ENCODE results near the gene DEGS1.

Gene DEGS1

GRCh38 chr1:224216382-224216781 is 33.3 kb downstream of the DEGS1 start:
- no peak for DNase-seq

GRCh38 chr1:224217655-224218623 is 34.9 kb downstream of the DEGS1 start:
- DNase-seq = peak; percentile 38 to 82

DNA sequence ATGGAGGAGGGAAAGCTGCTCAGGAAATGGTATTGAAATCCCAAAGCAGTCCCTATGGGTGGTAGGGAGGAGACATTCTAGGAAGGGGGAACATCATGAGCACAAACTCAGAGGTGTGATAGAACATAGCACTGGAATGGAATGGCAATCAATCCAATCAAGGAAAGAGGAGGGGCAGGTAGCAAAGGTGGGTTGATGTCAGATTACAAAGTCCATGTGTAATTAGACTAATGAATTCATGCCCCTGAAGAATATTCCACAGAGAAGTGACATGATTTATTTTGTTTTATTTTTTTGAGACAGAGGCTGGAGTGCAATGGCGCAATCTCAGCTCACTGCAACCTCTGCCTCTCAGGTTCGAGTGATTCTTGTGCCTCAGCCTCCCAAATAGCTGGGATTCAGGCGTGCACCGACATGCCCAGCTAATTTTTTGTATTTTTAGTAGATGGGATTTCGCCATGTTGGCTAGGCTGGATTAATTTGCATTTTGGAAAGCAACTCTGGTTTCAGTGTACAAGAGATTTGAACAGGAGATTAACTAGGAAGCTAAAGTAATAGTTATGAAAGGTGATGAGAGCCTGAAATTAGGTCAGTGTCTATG is 36.1 kb downstream of the DEGS1 start:
- DNase-seq = no peak

DNA sequence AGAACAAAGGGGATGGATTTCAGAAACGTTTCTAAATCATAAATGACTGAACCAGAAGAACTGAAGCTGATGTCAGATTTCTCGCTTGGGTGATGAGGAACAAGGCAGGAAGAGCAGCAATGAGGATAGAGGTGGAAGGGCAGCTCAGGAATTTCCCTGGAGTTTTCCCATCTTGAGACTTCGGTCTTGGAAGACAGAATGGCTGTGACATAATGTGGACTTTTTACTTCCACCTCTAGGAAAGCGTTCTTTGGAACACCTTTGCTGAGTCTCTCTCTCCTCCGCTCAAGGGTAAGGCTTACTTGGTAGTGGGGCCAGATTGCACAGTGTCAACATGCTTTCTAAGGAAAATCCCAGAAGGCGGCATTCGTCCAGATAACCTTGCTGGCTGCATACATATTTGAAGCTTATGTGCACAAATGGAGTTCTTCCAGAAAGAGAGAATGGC is 36.6 kb downstream of the DEGS1 start:
- no peak for DNase-seq

DNA sequence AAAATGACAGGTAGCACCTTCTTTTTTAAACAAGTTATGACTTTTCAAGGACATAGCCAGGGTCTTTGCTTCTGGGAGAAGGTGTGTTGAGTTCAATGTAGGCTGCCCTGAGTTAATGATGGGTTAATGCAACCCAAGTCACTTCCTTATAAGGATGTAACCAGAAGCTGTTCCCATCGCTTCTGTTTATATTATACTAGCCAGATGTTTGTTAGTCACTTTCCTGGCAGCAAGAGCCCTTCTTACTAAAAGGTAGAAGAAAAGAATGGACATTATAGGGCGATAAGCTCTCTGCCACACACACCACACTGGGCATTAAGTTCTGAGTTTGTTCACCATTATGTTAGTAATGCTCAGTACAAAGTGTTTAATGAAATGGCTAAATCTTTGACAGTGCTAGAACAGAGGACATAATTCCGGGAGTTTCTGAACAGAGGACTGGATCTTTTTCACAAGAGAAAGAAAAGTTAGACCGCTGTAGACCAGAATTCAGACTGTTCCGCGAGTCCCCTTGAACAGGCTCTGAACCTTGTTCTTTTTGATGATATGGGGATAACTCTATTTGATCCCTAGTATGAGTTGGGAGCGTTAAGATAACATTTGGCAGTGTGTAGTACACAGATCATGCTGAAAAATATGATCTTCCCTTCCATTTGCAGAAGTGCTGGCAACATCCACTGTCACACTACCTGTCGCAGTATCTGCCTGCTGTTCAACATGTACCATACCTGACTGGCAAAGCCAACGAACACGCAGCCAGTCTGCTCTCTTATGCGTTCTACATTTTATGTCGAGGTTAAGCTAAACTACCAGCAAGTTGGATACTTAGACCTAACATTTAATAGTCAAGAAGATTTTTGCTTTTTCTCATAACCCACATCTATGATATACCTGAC is 41.0 kb downstream of the DEGS1 start:
- DNase-seq = peak in 1 of 2 donors; percentile 25

DNA sequence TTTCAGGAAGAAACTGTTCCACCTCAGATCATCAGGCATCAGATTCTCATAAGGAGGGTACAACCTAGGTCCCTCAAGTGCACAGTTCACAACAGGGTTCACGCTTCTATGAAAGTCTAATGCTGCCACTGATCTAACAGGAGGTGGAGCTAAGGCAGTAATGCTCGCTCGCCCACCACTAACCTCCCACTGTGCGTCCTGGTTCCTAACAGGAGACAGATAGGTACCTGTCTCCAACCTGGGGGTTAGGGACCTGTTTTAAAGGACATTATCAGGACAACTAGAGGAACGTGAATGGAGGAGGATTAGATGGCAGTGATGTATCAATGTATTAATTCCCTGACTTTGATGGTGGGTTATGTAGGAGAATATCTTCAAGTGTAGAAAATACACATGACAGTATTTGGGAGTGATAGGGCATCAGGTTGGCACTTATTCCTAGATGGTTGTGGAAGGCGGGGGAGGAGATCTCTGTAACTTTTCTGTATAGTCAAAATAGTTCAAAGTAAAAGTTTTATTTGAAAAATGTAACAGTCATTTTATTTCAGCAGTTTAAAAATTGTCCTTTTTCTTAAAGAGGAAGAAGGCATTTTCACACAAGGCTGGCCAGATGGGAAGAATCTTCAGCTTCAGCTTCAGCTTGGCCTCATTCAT is 43.9 kb downstream of the DEGS1 start:
- DNase-seq = no peak

- DNase-seq = no peak
Measured at GRCh38 chr1:224234017-224234416, 51.0 kb downstream of the DEGS1 start.

- no peak for DNase-seq
Measured at GRCh38 chr1:224235813-224236493, 52.9 kb downstream of the DEGS1 start.

GRCh38 chr1:224237119-224237881 is 54.3 kb downstream of the DEGS1 start:
- no peak for DNase-seq

- DNase-seq = no peak
Measured at GRCh38 chr1:224238212-224238611, 55.2 kb downstream of the DEGS1 start.

DNA sequence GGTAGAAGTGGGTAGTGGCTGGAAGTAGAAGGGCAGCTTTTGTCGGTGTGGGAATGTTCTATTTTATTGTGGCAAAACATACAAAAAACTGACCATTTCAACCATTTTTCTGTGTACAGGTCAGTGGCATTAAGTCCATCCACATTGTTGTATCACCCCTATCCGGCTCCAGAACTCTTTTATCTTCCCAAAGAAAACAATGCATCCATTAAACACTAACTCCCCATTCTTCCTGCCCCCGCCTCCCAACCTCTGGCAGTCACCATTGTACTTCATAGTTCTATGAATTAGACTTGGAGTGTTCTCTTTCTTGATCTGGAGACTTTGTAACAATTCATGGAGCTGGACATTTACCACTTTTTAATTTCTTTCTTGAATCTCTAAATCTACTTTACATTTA is 55.7 kb downstream of the DEGS1 start:
- no peak for DNase-seq

Measured in inflammatory macrophage (primary cell).